Smooth muscle cell (in vitro differentiated cells): Measurements from ENCODE around the gene NIP7. TPM values are rescaled to one million over a fixed set of nuclear protein-coding genes. Genes with fewer than 3 reads are reported as not detected.

Experiments
- DNase-seq: peaks from one replicate; lab custom pipeline; 2025; ENCODE audit not compliant: unreplicated experiment; lab: John Stamatoyannopoulos, UW
- H2AFZ ChIP-seq: fragments of 200-600 bp; sonication (generic); 2 replicates; pipeline ENCODE4 v1.6.0; 2016; ENCODE audit warnings: antibody characterized with exemption, low read depth, mild to moderate bottlenecking
- H3F3A ChIP-seq: fragments of 200-600 bp; sonication (generic); 2 replicates; pipeline ENCODE4 v1.6.0; 2017; ENCODE audit warnings: antibody characterized with exemption, low read depth
- H3K27ac ChIP-seq: fragments of 200-600 bp; sonication (generic); 2 replicates; pipeline ENCODE4 v1.5.1; 2016; ENCODE audit warnings: low read depth, mild to moderate bottlenecking
- H3K27me3 ChIP-seq: fragments of 200-600 bp; sonication (generic); 2 replicates; pipeline ENCODE4 v1.6.1; 2016; ENCODE audit warnings: low read depth, mild to moderate bottlenecking
- H3K36me3 ChIP-seq: fragments of 200-600 bp; sonication (generic); 2 replicates; pipeline ENCODE4 v1.5.1; 2016; ENCODE audit warnings: low read depth
- H3K4me1 ChIP-seq: fragments of 200-600 bp; sonication (generic); 2 replicates; pipeline ENCODE4 v1.5.1; 2016; ENCODE audit warnings: low read depth
- H3K4me2 ChIP-seq: fragments of 200-600 bp; sonication (generic); 2 replicates; pipeline ENCODE4 v1.6.0; 2016; ENCODE audit warnings: mild to moderate bottlenecking
- H3K4me3 ChIP-seq: fragments of 200-600 bp; sonication (generic); 2 replicates; pipeline ENCODE4 v1.5.1; 2016; ENCODE audit warnings: mild to moderate bottlenecking
- H3K79me2 ChIP-seq: fragments of 200-600 bp; sonication (generic); 2 replicates; pipeline ENCODE4 v1.6.0; 2016; ENCODE audit warnings: low read depth, mild to moderate bottlenecking
- H3K9ac ChIP-seq: fragments of 200-600 bp; sonication (generic); 2 replicates; pipeline ENCODE4 v1.6.0; 2016; ENCODE audit warnings: low read depth
- H3K9me3 ChIP-seq: fragments of 200-600 bp; sonication (generic); replicated peaks from 2 replicates; pipeline ENCODE4 v1.5.1; 2016; ENCODE audit warnings: low read depth
- H4K20me1 ChIP-seq: fragments of 200-600 bp; sonication (generic); 2 replicates; pipeline ENCODE4 v1.6.0; 2016; ENCODE audit warnings: low read depth
- CTCF ChIP-seq: fragments of 200-600 bp; sonication (generic); IDR thresholded peaks from 2 replicates; pipeline ENCODE4 v1.5.1; 2017; ENCODE audit warnings: borderline replicate concordance, mild to moderate bottlenecking, antibody characterized with exemption; ENCODE audit not compliant: insufficient read depth, poor library complexity, severe bottlenecking
- WGBS: methylation state at CpG from one replicate; pipeline ENCODE4 v1.1.7; 2016; ENCODE audit warnings: low lambda C conversion rate; 5-methylcytosine and 5-hydroxymethylcytosine counted together
- polyA plus RNA-seq: library from polyadenylated mRNA; unstranded; fragments of >200 nt; fragmentation: Nextera tagmentation; extraction: Ambion mirVana; gene quantifications from 2 replicates; pipeline ENCODE4 v1.2.1, GENCODE V29; 2016
- total RNA-seq: library from RNA; depleted of rRNA; stranded (reverse); fragments of >200 nt; gene quantifications from 2 replicates; pipeline ENCODE4 v1.2.3, GENCODE V29; 2014

NIP7 gene
- total and polyA plus RNA-seq, 2 experiments from 2014 or later: 17.0 to 20.3 TPM

GRCh38 chr16:69310653-69311532 is 28.7 kb upstream of the NIP7 start, which contains the start of gene VPS4A:
Gene VPS4A, plus strand, starts transcription at chr16:69311350. Its CDS starts 162 bp downstream, at chr16:69311512.
- H3K4me3 ChIP-seq: peak within 1 kb of the TSS; percentile 99

GRCh38 chr16:69311533-69312387 is 27.8 kb upstream of the NIP7 start:
- Histone ChIP-seq H3K36me3 (no peaks in the 10 kb centered on the region), H3K79me2 (peaks cover 43% of the 10 kb centered on the region), H3K4me2 (peak overlapping the region; percentile 94), H2AFZ (no peak overlapping the region), H3K27ac (peak overlapping the region; percentile 57), H3F3A (peaks cover 7% of the 10 kb centered on the region), H3K9me3 (no peaks in the 10 kb centered on the region), H3K27me3 (no peaks in the 10 kb centered on the region), H3K9ac (peak overlapping the region; percentile 88), H3K4me1 (peaks cover 8% of the 10 kb centered on the region), H4K20me1 (peaks cover 41% of the 10 kb centered on the region), H3K4me3 (peak overlapping the region; percentile 99)
- TF ChIP-seq CTCF: no peak
- no peak for DNase-seq
- WGBS: 5% methylated on average over 31 of the region's 59 CpGs

More at GRCh38 chr16:69310653-69311532, 28.7 kb upstream of the NIP7 start, which contains the start of gene VPS4A:
- Histone ChIP-seq H3K4me2 (peak within 1 kb of the TSS; percentile 94), H3K36me3 (no peaks in the 10 kb centered on the region), H3K27ac (peak within 1 kb of the TSS; percentile 57), H3K4me1 (peaks cover 8% of the 10 kb centered on the region), H3K27me3 (no peaks in the 10 kb centered on the region), H3F3A (peaks cover 7% of the 10 kb centered on the region), H2AFZ (no peak within 1 kb of the TSS), H3K79me2 (peaks cover 43% of the 10 kb centered on the region), H3K9ac (peak within 1 kb of the TSS; percentile 88), H4K20me1 (peaks cover 38% of the 10 kb centered on the region), H3K9me3 (no peaks in the 10 kb centered on the region)
- 21% methylated on average over 37 of the region's 70 CpGs for WGBS
- TF ChIP-seq CTCF: peak; percentile 91
- peak; percentile 93 for DNase-seq

- no peak overlapping the region for H3K27ac ChIP-seq
- no peak overlapping the region for H3K4me3 ChIP-seq
- H4K20me1 ChIP-seq: peaks cover 41% of the 10 kb centered on the region
- no peaks in the 10 kb centered on the region for H3K36me3 ChIP-seq
- H2AFZ ChIP-seq: no peak overlapping the region
- peaks cover 43% of the 10 kb centered on the region for H3K79me2 ChIP-seq
- H3K4me2 ChIP-seq: no peak overlapping the region
- no peaks in the 10 kb centered on the region for H3K27me3 ChIP-seq
- H3F3A ChIP-seq: peaks cover under 1% of the 10 kb centered on the region
- H3K4me1 ChIP-seq: peaks cover 8% of the 10 kb centered on the region
- no peaks in the 10 kb centered on the region for H3K9me3 ChIP-seq
- no peak overlapping the region for H3K9ac ChIP-seq
- DNase-seq: no peak
- no peak for TF ChIP-seq CTCF
- WGBS: 96% methylated on average over 5 of the region's 5 CpGs
Measured at GRCh38 chr16:69313469-69313868, 26.1 kb upstream of the NIP7 start.
